GM18505 (cell line): ENCODE results near the gene HDAC4.

Source experiments
- ATAC-seq: cut with Tn5 transposase; IDR thresholded peaks from one replicate; pipeline ENCODE4 v1.9.1; 2021; ENCODE audit not compliant: unreplicated experiment
- POLR2A ChIP-seq: IDR thresholded peaks from 4 replicates; pipeline ENCODE4 v1.6.1; 2011; ENCODE audit warnings: borderline replicate concordance; ENCODE audit not compliant: insufficient read depth, insufficient read length; ENCODE audit errors: extremely low read depth

Gene HDAC4

DNA sequence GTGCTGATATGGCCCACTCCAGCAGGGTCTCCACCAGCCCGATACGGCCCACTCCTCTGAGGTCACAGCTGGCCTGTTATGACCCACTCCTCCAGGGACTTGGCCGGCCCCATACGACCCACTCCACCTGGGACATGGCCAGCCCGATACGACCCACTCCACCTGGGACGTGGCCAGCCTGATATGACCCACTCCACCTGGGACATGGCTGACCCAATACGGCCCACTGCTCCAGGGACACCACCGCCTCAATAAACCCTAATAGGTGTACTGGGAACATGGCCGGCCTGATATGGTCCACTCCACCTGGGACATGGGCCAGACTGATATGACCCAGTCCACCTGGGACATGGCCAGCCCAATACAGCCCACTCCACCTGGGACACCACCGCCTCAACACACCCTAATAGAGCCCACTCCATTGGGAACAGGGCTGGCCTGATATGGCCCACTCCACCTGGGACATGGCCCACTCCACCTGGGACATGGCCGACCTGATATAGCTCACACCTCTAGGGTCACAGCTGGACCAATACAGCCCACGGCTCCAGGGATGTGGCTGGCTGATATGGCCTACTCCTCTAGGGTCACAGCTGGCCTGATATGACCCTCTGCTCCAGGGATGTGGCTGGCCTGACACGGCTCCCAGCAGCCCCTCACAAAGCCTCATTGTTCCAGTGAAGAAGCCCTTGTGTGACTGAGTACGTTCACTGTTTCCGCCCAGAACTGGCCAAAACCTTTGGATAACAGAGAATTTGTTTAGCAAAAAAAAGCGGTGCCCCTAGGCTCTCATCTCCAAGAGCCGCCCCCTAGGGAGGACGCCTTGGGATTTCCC is 245.6 kb downstream of the HDAC4 start:
- TF ChIP-seq POLR2A = no peak
- ATAC-seq = no peak

DNA sequence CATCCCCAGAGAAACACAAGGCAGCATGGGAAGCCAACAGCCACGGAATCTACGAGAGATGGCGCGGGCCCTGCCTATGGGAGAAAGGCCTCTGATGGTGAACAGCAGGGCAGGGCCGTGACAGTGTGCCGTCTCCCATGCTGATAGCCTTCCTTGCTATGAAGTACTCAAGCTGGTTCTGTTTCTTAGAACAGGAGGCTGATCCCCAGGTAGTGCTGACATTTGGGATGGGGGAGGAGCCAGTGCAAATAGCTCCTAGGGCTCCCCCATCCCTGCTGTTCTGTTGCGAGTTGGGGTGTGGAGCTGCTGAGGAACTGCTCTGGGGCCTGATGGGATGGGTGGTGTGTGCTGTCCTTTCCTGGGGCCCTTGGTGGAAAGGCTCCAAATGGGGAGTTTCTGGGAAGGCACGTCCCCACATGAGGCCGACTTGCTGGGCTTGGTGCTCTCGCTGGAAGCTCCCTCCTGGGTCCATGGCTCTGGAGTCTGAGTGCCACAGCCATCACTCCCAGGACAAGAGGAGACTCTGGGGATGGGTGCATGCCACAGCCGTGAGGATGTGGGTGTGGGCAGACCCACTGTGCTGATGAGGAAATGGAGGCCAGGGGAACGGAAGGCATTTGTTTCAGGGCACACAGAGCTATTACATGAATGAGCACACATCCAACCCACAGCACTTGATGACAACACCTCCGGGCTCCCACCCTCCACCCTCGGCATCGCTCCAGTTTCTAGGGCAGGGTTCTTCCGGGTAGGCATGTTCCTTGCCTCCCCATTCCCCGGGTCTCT is 246.8 kb downstream of the HDAC4 start:
- ATAC-seq = no peak
- no peak for TF ChIP-seq POLR2A

DNA sequence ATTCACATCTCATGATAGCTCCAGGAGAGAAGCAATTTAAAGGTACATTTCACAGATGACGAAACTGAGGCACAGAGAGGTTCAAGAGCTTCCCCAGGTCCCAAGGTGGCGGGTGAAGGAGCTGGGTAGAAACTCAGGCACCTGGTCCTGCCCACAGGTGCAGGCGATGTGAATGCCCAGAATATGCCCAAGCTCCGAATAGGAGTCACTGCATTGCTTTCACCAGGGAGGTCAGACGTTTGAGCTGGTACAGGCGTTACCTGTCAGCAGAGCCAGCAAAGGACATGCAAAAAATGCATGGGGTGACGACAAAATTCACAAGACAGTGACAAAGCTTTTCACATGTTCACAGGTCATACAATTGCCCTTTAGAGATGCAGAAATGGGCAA is 247.9 kb downstream of the HDAC4 start:
- no peak for ATAC-seq
- no peak for TF ChIP-seq POLR2A

DNA sequence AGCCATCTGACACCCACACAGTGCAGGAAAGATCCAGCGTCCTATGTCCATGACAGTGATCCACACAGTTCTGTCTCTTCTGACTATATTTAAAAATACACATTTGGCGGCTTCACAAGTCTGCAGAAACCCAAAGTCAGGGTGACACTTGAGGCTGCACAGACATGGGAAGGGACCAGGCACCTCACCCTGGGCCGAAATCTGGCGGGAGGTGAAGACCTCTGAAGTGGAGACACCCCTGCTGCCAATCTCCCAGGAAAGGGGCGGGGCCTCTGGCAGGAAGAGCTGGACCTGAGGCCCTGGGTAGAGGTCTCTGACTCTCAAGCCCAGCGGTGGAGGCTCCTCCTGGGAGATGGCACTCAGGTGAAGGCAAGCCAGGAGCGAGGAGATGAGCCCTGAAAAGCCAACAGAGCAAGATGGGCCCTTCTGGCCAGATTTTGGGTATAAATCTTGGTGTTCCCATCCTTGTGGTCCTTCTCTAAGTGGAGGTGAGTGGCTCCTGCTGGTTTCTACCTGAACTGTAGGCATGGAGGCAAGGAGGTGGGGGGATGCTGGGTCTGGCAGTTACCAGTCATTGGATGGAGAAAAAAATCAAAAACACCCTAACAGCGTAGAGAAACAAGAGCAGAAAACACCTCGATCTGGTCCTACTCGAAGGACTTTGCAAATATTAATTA is 248.4 kb downstream of the HDAC4 start:
- no peak for ATAC-seq
- no peak for TF ChIP-seq POLR2A

DNA sequence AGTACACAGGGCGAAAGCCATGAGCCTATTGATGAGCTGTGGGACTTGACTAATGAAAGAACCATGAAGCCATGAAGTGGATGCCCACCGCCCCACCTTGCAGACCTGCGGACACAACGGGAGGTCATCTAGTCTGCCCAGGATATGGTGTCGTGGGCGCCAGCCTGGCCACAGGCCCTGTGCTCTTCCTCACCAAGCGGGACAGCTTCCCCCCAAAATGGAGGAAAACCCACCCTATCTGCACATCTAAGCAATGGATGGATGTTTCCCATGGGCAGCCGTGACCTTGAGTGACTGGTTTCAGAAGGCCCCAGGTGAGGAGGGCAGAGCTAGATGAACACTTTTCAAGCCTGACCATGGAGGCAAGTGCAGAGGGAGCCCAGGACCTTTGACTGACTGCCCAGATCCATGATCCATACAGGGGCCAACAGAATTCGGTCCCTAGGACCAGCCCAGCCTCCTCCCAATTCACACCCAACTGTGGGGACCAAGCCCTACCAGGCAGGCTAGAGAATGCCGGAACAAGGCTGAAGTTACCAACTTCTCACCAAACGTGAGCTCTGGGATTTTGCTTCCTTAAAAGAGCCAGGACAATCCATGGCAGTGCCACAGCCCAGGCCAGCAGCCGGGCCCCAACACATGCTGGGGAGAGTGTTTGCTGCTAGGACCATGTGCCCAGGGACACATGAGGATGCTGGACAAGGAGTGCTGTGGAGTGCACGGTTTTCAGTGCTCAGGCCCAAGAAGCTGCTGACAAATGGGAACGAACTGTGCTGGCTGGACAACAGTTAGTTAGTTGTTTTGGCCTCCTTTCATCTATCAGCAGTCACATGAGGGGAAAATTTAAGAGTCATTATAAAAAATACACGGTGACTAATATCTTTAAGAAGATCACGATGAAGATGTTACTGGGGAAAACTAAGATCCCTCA is 249.4 kb downstream of the HDAC4 start:
- no peak for ATAC-seq
- no peak for TF ChIP-seq POLR2A

DNA sequence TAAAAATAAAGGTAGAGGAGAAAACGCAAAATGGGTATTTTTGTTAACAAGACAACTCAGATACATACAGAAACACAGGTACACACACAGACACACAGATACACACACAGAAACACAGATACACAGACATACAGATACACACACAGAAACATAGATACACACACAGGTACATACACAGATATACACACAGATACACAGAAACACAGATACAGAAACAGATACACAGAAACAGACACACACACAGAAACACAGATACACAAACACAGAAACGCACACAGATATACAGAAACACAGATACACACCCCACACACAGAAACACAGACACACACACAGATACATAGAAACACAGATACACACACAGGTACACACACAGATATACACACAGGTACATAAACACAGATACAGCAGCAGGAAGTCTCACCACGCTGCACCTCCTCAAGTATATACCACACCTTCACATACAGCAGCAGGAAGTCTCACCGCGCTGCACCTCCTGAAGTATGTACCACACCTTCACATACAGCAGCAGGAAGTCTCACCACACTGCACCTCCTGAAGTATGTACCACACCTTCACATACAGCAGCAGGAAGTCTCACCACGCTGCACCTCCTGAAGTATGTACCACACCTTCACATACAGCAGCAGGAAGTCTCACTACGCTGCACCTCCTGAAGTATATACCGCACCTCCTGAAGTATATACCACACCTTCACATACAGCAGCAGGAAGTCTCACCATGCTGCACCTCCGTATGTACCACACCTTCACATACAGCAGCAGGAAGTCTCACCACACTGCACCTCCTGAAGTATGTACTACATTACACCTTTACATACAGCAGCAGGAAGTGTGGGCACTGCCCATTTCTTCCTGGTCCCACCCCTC is 250.5 kb downstream of the HDAC4 start:
- no peak for TF ChIP-seq POLR2A
- no peak for ATAC-seq

DNA sequence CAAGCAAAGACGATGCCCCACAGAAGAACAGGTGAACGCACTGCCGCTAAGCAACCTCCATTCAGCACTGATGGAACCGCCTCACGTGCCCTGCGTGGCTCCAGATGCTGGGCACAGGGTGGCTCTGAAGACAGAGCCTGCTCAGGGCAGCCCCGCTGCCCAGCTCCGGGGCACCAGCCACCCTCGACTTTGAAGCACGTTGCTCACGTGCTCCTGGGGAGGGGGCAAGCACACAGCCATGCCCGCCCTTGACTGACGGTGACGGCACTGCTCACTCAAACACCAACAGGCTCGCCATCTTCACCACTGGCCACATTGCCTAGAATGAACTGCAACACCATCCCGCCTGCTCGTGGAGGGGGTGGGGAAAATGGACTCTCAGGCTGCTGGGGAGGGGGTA is 251.3 kb downstream of the HDAC4 start:
- ATAC-seq = no peak
- no peak for TF ChIP-seq POLR2A

DNA sequence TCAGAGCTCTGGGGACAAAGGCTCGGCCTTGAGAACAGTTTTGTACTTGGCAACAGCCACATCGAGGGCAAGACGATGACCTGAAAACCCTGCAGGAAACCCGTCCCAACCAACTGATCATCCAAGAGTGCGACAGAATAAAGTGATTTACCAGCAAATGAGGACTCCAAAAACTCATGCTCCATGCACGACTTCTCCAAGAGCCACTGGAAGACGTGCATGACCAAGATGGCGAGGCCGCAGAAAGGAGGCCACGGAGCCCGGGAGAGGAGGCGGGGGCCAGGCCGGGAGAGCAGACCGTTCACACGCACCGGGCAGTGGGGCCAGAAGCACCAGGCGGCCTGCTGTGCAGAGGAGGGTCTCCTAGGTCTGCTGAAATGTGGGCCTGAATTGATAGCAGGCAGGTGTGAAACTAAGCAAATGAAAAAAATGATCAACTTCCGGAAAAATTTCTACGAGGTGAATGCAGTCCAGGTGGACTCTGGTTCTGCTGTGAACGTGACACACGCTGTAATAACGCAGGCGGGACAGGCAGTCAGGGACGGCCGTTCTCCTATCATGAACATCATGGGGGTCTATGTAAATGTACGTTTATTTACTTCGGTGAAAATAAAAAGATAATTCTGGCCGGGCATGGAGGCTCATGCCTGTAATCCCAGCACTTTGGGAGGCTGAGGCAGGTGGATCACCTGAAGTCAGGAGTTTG is 252.2 kb downstream of the HDAC4 start:
- TF ChIP-seq POLR2A = no peak

DNA sequence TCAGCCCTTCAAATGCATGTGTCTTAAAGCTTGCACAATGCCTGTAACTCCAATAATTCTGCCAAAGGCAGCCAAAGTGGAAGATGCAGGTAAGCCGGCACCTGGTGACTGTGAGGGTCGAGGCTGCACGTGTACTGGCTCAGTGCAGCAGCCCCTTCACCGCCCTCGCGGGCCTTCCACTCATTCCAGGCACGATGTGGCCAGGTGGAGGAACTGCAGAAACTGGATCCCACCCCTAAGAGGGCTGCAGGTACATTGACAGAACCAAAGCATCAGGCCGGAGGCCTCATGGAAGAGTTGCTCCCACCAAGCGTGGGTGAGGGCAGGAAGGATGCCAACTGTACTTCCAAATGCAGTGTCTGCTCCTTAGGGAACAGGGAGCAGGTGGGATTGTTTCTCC is 253.4 kb downstream of the HDAC4 start:
- ATAC-seq = no peak

More for the DNA sequence above, 252.2 kb downstream of the HDAC4 start:
- ATAC-seq = no peak

DNA sequence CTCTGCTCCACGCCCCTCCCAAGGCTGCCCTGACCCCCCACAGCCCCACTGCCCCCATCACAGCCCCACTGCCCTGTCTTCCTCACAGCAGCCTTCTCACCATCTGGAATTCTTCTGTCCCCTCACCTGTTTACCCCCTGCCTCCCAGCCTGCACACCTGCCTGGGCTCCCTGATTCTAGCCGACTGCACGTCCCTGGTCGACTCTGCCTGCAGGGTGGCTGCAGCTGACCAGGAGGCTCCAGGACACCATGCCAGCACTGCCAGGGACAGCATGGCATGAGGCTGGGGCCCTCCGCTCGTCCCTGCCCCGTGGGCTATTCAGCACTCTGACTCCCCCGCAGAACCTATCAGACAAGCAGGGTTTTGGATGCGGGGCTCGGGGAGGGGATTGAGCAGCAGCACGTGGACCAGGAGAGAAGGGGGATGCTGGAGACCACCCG is 254.1 kb downstream of the HDAC4 start:
- TF ChIP-seq POLR2A = no peak
- ATAC-seq = no peak

More for the DNA sequence above, 253.4 kb downstream of the HDAC4 start:
- no peak for TF ChIP-seq POLR2A

DNA sequence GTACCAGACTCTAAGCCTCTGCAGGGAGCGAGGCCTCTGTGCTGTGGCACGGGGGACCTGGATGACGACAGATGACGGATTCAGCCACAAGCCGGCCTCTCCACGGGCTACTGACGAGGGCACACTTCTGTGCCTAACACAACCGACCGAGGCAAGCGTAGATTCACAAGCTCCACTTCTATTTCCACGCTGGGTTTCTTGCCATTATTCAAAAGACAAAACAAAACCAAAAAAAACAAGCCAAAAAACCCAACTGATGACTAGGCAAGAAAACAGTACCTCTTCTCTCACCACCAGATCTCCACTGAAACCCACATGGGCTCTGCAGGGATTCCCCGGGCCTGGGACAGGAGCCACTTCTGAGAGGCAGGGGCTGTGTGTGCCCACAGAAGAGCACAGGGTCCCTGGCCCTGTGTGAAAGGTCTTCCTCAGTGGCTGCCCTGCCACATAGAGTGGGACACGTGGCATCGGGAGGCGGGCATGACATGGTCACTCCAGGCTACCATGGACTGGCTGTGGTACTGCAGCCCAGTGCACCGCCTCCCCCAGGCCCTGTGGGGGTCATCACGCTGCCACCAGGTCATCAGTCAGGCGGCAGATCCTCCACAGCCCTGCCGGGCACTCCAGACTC is 254.7 kb downstream of the HDAC4 start:
- no peak for ATAC-seq
- TF ChIP-seq POLR2A = no peak

DNA sequence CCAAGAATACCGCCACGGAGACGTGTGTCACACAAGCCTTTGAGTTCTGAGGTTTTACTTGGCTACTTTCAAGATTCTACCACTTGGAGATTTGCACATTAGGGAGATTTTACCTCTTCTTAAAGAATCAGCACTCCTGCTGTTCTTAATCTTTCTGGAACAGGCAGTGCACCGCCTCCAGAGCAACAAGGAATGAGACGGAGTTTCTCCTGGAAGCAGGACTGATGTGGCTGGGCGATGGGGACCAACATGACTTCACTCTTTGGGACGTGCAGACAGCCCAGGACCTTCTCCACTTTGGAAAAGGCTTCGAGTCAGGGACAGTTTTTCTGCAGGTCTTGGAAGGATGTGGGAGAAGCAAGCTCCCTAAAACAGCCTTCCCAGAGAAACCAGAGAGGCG is 255.2 kb downstream of the HDAC4 start:
- TF ChIP-seq POLR2A = no peak
- ATAC-seq = no peak
